WTC11 (cell line): ENCODE data around the gene MMP7. TPM values are rescaled to one million over a fixed set of nuclear protein-coding genes. Genes with fewer than 3 reads are reported as not detected.

Experiments used
- ATAC-seq: fragments of 200-7000 bp; cut with Tn5 transposase; 2 replicates; pipeline ENCODE4 v1.10.0; 2021; ENCODE audit warnings: mild to moderate bottlenecking, moderate library complexity
- CTCF ChIA-PET: fragments of 300-600 bp; sonication (Branson Sonifier 250); formaldehyde crosslinking; loops from one replicate; lab custom pipeline; 2021; ENCODE audit warnings: antibody characterized with exemption; lab: Charles Lee
- POLR2A ChIA-PET: fragments of 350-600 bp; sonication (Branson Sonifier 250); formaldehyde crosslinking; loops from one replicate; lab custom pipeline; 2021; ENCODE audit warnings: antibody characterized with exemption; lab: Charles Lee
- DNase-seq: peaks from one replicate; pipeline ENCODE4 v3.0.0; 2021; ENCODE audit warnings: low spot score
- H3K27ac Mint-ChIP-seq: 2 replicates; pipeline ENCODE4 v1.8.0; 2021; ENCODE audit warnings: mixed read lengths
- H3K27me3 Mint-ChIP-seq: 2 replicates; pipeline ENCODE4 v1.8.0; 2021; ENCODE audit warnings: low read depth, mild to moderate bottlenecking, moderate library complexity, mixed read lengths
- H3K36me3 Mint-ChIP-seq: 2 replicates; pipeline ENCODE4 v1.8.0; 2021; ENCODE audit warnings: mixed read lengths
- H3K4me1 Mint-ChIP-seq: 2 replicates; pipeline ENCODE4 v1.8.0; 2022; ENCODE audit warnings: mixed read lengths
- H3K4me3 Mint-ChIP-seq: 2 replicates; pipeline ENCODE4 v1.8.0; 2021; ENCODE audit warnings: mild to moderate bottlenecking, moderate library complexity, mixed read lengths
- H3K9me3 Mint-ChIP-seq: 2 replicates; pipeline ENCODE4 v1.8.0; 2021; ENCODE audit warnings: mixed read lengths
- ATF1 ChIP-seq: sonication (generic); formaldehyde crosslinking; IDR thresholded peaks from 2 replicates; pipeline ENCODE4 v1.8.1; 2023; ENCODE audit warnings: mild to moderate bottlenecking, moderate library complexity, missing genetic modification reagents
- CREB1 ChIP-seq: sonication (generic); formaldehyde crosslinking; IDR thresholded peaks from 2 replicates; pipeline ENCODE4 v1.8.0; 2023; ENCODE audit warnings: mild to moderate bottlenecking, missing genetic modification reagents
- E2F4 ChIP-seq: sonication (generic); formaldehyde crosslinking; IDR thresholded peaks from 2 replicates; pipeline ENCODE4 v1.8.1; 2022; ENCODE audit warnings: low read depth, mild to moderate bottlenecking, moderate library complexity, missing genetic modification reagents, borderline replicate concordance
- ETV6 ChIP-seq: sonication (generic); formaldehyde crosslinking; IDR thresholded peaks from 2 replicates; pipeline ENCODE4 v1.8.1; 2022; ENCODE audit warnings: mild to moderate bottlenecking, missing genetic modification reagents
- FOXK1 ChIP-seq: sonication (generic); formaldehyde crosslinking; IDR thresholded peaks from 2 replicates; pipeline ENCODE4 v1.8.0; 2022; ENCODE audit warnings: mild to moderate bottlenecking, moderate library complexity, missing genetic modification reagents
- FOXP1 ChIP-seq: sonication (generic); formaldehyde crosslinking; IDR thresholded peaks from 2 replicates; pipeline ENCODE4 v1.8.0; 2022; ENCODE audit warnings: missing genetic modification reagents, mild to moderate bottlenecking, moderate library complexity, borderline replicate concordance
- FOXP4 ChIP-seq: sonication (generic); formaldehyde crosslinking; IDR thresholded peaks from 2 replicates; pipeline ENCODE4 v1.8.0; 2022; ENCODE audit warnings: mild to moderate bottlenecking, missing genetic modification reagents
- GABPB1 ChIP-seq: sonication (generic); formaldehyde crosslinking; IDR thresholded peaks from 2 replicates; pipeline ENCODE4 v1.8.1; 2023; ENCODE audit warnings: mild to moderate bottlenecking, missing genetic modification reagents
- RORB ChIP-seq: fragments of 250-450 bp; sonication (Bioruptor Pico); IDR thresholded peaks from 2 replicates; pipeline ENCODE4 v1.9.0; 2021; ENCODE audit warnings: mild to moderate bottlenecking
- SMAD3 ChIP-seq: sonication (generic); formaldehyde crosslinking; IDR thresholded peaks from 2 replicates; pipeline ENCODE4 v1.8.0; 2022; ENCODE audit warnings: missing genetic modification reagents, mild to moderate bottlenecking, borderline replicate concordance
- SMAD4 ChIP-seq: sonication (generic); formaldehyde crosslinking; IDR thresholded peaks from 2 replicates; pipeline ENCODE4 v1.8.0; 2022; ENCODE audit warnings: mild to moderate bottlenecking, missing genetic modification reagents
- SP1 ChIP-seq: sonication (generic); formaldehyde crosslinking; conservative IDR thresholded peaks from 2 replicates; pipeline ENCODE4 v1.8.1; 2022; ENCODE audit warnings: missing genetic modification reagents
- ZNF121 ChIP-seq: sonication (generic); formaldehyde crosslinking; IDR thresholded peaks from 2 replicates; pipeline ENCODE4 v1.8.0; 2023; ENCODE audit warnings: missing genetic modification reagents
- ZNF281 ChIP-seq: sonication (generic); formaldehyde crosslinking; IDR thresholded peaks from 2 replicates; pipeline ENCODE4 v1.8.0; 2023; ENCODE audit warnings: mild to moderate bottlenecking, missing genetic modification reagents
- ZNF423 ChIP-seq: fragments of 250-450 bp; sonication (Bioruptor Pico); IDR thresholded peaks from 2 replicates; pipeline ENCODE4 v2.1.2; 2022; ENCODE audit warnings: mild to moderate bottlenecking, moderate library complexity
- ZNF425 ChIP-seq: fragments of 250-450 bp; sonication (Bioruptor Pico); conservative IDR thresholded peaks from 2 replicates; pipeline ENCODE4 v1.9.0; 2021; ENCODE audit warnings: mild to moderate bottlenecking
- ZSCAN18 ChIP-seq: fragments of 250-450 bp; sonication (Bioruptor Pico); IDR thresholded peaks from 2 replicates; pipeline ENCODE4 v2.1.2; 2022; ENCODE audit warnings: mild to moderate bottlenecking, moderate library complexity
- total RNA-seq: library from RNA; stranded (reverse); gene quantifications from 3 replicates; pipeline ENCODE4 v1.2.3, GENCODE V29; 2021
- TF ChIP-seq, protein P1 (sequence below): sonication (generic); formaldehyde crosslinking; IDR thresholded peaks from 2 replicates; pipeline ENCODE4 v1.8.0; 2022; ENCODE audit warnings: mild to moderate bottlenecking, missing genetic modification reagents
- TF ChIP-seq, protein P2 (sequence below): sonication (generic); formaldehyde crosslinking; IDR thresholded peaks from 2 replicates; pipeline ENCODE4 v1.8.0; 2023; ENCODE audit warnings: missing genetic modification reagents

The MMP7 gene
- total RNA-seq, 1 experiment from 2014 or later: 0.50 TPM

GRCh38 chr11:102473543-102473942, 57.0 kb downstream of the MMP7 start:
- no peak for ATAC-seq

DNA sequence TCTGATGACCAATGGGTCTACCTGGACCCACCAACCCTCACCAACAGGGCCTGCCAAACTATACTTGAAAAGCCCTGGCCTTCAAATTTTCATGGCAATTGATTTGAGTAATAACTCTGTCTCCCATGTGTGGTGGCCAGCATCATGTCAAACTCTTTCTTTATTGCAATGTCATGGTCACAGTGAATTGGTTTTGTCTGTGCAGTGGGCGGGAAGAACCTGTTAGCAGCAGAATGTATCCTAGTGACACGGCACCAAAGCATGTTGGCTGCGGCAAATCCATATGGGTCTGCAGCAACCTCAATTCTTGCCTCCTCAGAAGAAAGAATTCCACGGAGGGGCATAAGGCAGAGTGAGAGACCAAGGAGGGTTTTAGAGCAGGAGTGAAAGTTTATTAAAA, 58.4 kb downstream of the MMP7 start:
- no peaks in the 10 kb centered on the region for H3K27me3 Mint-ChIP-seq
- peaks cover 12% of the 10 kb centered on the region for H3K4me1 Mint-ChIP-seq
- CTCF ChIA-PET: no interaction called here
- TF ChIP-seq E2F4: no peak
- TF ChIP-seq, all 79 proteins: peak for 0
- DNase-seq (no peak), ATAC-seq (no peak)
- POLR2A ChIA-PET: no interaction called here
- no peak overlapping the region for H3K27ac Mint-ChIP-seq
- no peak overlapping the region for H3K4me3 Mint-ChIP-seq
- no peaks in the 10 kb centered on the region for H3K36me3 Mint-ChIP-seq
- H3K9me3 Mint-ChIP-seq: no peaks in the 10 kb centered on the region

More at GRCh38 chr11:102473543-102473942, 57.0 kb downstream of the MMP7 start:
- no peaks in the 10 kb centered on the region for H3K36me3 Mint-ChIP-seq
- no peak for TF ChIP-seq SMAD4 (CRISPR knock-in tag)
- no peak for TF ChIP-seq ATF1 (CRISPR knock-in tag)
- no peak for TF ChIP-seq ZNF281 (CRISPR knock-in tag)
- TF ChIP-seq FOXK1 (CRISPR knock-in tag): no peak
- no peak overlapping the region for H3K27ac Mint-ChIP-seq
- H3K9me3 Mint-ChIP-seq: no peaks in the 10 kb centered on the region
- ChIA-PET POLR2A (no interaction called here), CTCF (interaction anchor here (1.3 kb wide), 1 partner anchor 83 kb away, joined by 4 read pairs; no protein-coding TSS in a partner anchor)
- no peak for DNase-seq
- no peaks in the 10 kb centered on the region for H3K27me3 Mint-ChIP-seq
- H3K4me1 Mint-ChIP-seq: peaks cover 18% of the 10 kb centered on the region
- no peak overlapping the region for H3K4me3 Mint-ChIP-seq

DNA sequence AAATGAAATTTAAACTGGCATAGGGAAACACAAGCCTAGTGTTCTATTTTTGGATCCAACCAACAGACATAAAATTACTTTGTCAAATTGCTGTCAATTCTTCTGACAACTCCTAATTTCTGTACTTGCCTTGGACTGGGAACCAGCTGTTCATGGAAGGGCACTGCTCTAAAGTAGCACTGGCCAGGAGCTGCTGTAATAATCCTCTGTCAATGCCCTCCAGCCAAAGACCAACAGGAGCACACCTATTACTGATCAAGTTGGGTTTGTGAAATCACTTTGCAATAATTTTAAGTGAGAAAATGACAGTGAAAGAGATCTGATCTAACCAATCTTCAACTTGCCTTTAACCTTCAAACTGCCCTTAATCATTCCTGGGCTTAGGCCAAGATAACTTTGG, 59.1 kb downstream of the MMP7 start:
- no peaks in the 10 kb centered on the region for H3K9me3 Mint-ChIP-seq
- DNase-seq: no peak
- no peak overlapping the region for H3K4me3 Mint-ChIP-seq
- CTCF ChIA-PET: no interaction called here
- H3K27me3 Mint-ChIP-seq: no peaks in the 10 kb centered on the region
- TF ChIP-seq RORB (no peak), SP1 (CRISPR knock-in tag) (no peak), ZNF121 (CRISPR knock-in tag) (no peak), FOXP1 (CRISPR knock-in tag) (no peak), SMAD3 (CRISPR knock-in tag) (no peak), FOXP4 (CRISPR knock-in tag) (no peak), ZSCAN18 (no peak), ZNF425 (no peak), ZNF423 (CRISPR knock-in tag) (no peak), GABPB1 (CRISPR knock-in tag) (no peak), ETV6 (CRISPR knock-in tag) (no peak), CREB1 (CRISPR knock-in tag) (no peak)
- TF ChIP-seq, protein P1, sequence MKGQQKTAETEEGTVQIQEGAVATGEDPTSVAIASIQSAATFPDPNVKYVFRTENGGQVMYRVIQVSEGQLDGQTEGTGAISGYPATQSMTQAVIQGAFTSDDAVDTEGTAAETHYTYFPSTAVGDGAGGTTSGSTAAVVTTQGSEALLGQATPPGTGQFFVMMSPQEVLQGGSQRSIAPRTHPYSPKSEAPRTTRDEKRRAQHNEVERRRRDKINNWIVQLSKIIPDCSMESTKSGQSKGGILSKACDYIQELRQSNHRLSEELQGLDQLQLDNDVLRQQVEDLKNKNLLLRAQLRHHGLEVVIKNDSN (CRISPR knock-in tag): no peak
- TF ChIP-seq, protein P2, sequence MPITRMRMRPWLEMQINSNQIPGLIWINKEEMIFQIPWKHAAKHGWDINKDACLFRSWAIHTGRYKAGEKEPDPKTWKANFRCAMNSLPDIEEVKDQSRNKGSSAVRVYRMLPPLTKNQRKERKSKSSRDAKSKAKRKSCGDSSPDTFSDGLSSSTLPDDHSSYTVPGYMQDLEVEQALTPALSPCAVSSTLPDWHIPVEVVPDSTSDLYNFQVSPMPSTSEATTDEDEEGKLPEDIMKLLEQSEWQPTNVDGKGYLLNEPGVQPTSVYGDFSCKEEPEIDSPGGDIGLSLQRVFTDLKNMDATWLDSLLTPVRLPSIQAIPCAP (CRISPR knock-in tag): no peak
- H3K27ac Mint-ChIP-seq: no peak overlapping the region
- peaks cover 6% of the 10 kb centered on the region for H3K4me1 Mint-ChIP-seq
- H3K36me3 Mint-ChIP-seq: no peaks in the 10 kb centered on the region
- no peak for ATAC-seq
- POLR2A ChIA-PET: no interaction called here
